T-helper 1 cell treated with Interleukin-12 subunit alpha and Interleukin-12 subunit beta and Interleukin-4 antibody, amounts not matched to agents 30 ng/mL and 1 ng/mL, for 36 hours (primary cell): ENCODE measurements around the gene CCL27. TPM values are rescaled to one million over a fixed set of nuclear protein-coding genes. Genes with fewer than 3 reads are reported as not detected.

Experiments used
- intact Hi-C: fragments of 100-400 bp; cut with micrococcal nuclease; formaldehyde crosslinking; loops from one replicate; pipeline ENCODE4 v1.15.1; 2024
- total RNA-seq: library from RNA; stranded (reverse); gene quantifications from 2 replicates; pipeline ENCODE4 v1.2.3, GENCODE V29; 2022

The CCL27 gene
- total RNA-seq, 1 donor from 2014 or later, result not detected

DNA sequence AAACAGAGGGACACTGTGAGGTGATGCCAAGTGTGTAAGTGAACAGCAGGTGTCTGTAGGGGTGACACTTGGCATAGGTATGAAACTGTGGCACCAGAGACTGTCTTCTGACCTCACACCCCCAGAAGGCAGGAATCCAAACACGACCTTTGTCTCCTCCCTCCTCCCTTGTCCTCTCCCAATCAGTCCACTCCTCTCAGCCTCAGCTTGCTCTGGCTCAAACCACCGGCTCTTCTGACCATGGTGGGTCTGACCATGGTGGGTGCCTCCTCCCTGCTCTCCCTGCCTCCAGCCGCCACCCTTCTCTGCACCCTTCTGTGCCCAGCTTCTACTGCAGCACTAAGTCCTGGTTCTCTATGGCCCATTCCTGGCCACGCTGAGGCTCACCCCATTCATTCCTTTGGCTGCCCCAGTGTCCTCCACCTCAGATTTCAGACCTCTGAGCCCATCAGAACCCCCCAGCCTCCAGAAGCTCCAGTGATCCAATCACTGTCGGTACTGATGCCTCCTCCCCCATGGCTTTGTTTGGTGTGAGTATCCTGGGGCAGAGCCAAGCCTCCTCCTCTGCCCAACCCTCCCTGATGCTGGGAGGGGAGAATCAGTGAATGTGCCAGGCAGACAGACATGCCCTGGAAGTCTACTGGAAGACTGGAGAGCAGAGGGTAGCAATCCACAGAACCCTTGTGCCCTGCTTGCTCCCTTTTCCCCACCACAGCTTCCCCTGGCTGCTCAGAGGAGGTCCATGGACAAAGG is 31.9 kb downstream of the CCL27 start:
- intact Hi-C loops, result loop anchor here (10.0 kb wide), 1 partner anchor 506 kb away; the partner anchor contains the start of gene DCAF12

DNA sequence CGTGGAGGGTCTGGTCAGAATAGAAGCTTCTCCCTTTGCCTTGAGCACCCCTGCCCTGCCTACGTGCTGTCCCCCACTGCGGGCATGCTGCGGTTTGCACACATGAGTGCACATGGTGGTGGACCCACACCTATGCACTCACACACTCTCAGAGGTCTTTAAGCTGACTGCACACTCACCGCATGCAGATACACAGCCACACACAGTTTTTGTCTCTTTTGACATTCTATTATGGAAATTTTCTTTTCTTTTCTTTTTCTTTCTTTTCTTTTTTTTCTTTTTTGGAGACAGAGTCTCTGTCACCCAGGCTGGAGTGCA is 33.0 kb downstream of the CCL27 start:
- intact Hi-C loops, result loop anchor here (1.0 to 10.0 kb wide), 3 partner anchors 17 to 1025 kb away; partner anchors contain the start of genes CCDC107, RMRP, RPP25L and SIT1

GRCh38 chr9:34628656-34629490 is 33.6 kb downstream of the CCL27 start, which contains the start of gene ARID3C:
ARID3C (minus strand) TSS chr9:34629066; CDS start chr9:34628014, 1,052 bp downstream.
- intact Hi-C loops, result loop anchor here (1.0 to 10.0 kb wide), 4 partner anchors 9 to 1026 kb away; partner anchors contain the start of genes CCDC107, DCTN3, RMRP and RPP25L

GRCh38 chr9:34627716-34628655 is 34.5 kb downstream of the CCL27 start:
- intact Hi-C loops, result loop anchor here (1.0 to 10.0 kb wide), 3 partner anchors 8 to 1027 kb away; partner anchors contain the start of genes CCDC107, DCTN3, RMRP and SIT1

GRCh38 chr9:34625186-34625486 is 37.3 kb downstream of the CCL27 start:
- intact Hi-C loops, result loop anchor here (10.0 kb wide), 1 partner anchor 1030 kb away; the partner anchor contains the start of genes CCDC107, RMRP and SIT1

- intact Hi-C loops, result loop anchor here (10.0 kb wide), 1 partner anchor 1030 kb away; the partner anchor contains the start of genes CCDC107, RMRP and SIT1
Measured at GRCh38 chr9:34624475-34625185, 37.8 kb downstream of the CCL27 start.

GRCh38 chr9:34623374-34624235 is 38.9 kb downstream of the CCL27 start:
- intact Hi-C loops, result loop anchor here (10.0 kb wide), 1 partner anchor 1031 kb away; the partner anchor contains the start of genes CCDC107, RMRP and SIT1

GRCh38 chr9:34620061-34620994 is 42.1 kb downstream of the CCL27 start, which contains the start of gene DCTN3:
DCTN3 (minus strand) TSS chr9:34620495; CDS start chr9:34620464, 31 bp downstream.
- intact Hi-C loops, result loop anchor here (1.0 to 10.0 kb wide), 7 partner anchors 8 to 1034 kb away; partner anchors contain the start of genes CCDC107, DNAI1, FAM219A and RMRP

DNA sequence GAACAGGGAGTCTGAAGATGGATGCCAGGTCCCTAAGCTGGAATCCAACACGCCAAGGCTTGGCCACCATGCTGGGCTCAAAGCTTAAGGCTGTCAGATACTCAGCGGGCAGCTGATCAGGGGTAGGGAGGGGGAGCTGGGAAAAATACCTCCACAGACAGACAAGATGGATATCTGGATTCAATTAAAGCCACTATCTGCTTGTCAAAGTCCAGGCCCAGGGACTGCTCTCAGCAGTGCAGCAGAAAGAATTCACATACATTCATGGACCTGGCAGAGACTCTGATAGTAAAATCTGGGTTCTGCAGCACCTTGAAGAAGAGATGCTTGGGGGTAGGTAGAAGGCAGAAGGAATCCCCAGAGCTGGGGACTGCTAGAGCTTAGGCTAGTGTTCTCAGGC is 47.3 kb downstream of the CCL27 start:
- intact Hi-C loops, result no loop called here

- intact Hi-C loops, result loop anchor here (1.0 to 5.0 kb wide), 15 partner anchors 7 to 797 kb away; partner anchors contain the start of genes ARID3C, DCTN3, DNAI1 and DNAJB5
Measured at GRCh38 chr9:34612788-34613390, 49.6 kb downstream of the CCL27 start.

Other genes with a start within 250 kb of the CCL27 start
- gene FAM219A, start 204.1 kb downstream of the CCL27 start, total RNA-seq, result 16.6 and 19.0 TPM in 2 replicates
- gene DNAI1, start 203.9 kb downstream of the CCL27 start, total RNA-seq, result not detected in 2 replicates
- 0.20 TPM in 1 of 2 replicates, not detected in the other for gene ENHO, start 139.7 kb downstream of the CCL27 start, total RNA-seq
- not detected in 2 replicates for gene CNTFR, start 72.9 kb downstream of the CCL27 start, total RNA-seq
- 21.0 and 22.2 TPM in 2 replicates for gene RPP25L, start 50.6 kb downstream of the CCL27 start, total RNA-seq
- gene DCTN3, start 42.2 kb downstream of the CCL27 start, total RNA-seq, result 108 and 115 TPM in 2 replicates
- gene ARID3C, start 33.6 kb downstream of the CCL27 start, total RNA-seq, result 0.49 TPM in 1 of 2 replicates, not detected in the other
- 63.0 and 64.1 TPM in 2 replicates for gene SIGMAR1, start 24.9 kb downstream of the CCL27 start, total RNA-seq
- gene GALT, start 16.0 kb downstream of the CCL27 start, total RNA-seq, result 108 and 110 TPM in 2 replicates
- gene IL11RA, start 10.5 kb downstream of the CCL27 start, total RNA-seq, result 64.5 and 64.8 TPM in 2 replicates
- gene CCL19, start 28.6 kb upstream of the CCL27 start, total RNA-seq, result not detected in 2 replicates
- not detected in 2 replicates for gene CCL21, start 47.5 kb upstream of the CCL27 start, total RNA-seq